ENCODE measurements around the gene NFIX.

NFIX gene

GRCh38 chr19:13068085-13068846 lies 73.0 kb downstream of the NFIX start:
- Histone ChIP-seq H3K4me1 (ENCODE audit: control insufficient read depth, insufficient read depth, low read length) (no peaks in the 10 kb centered on the region), H3K27ac (ENCODE audit: low read length) (no peak overlapping the region), H3K27me3 (ENCODE audit: control insufficient read depth, insufficient read depth, low read length) (no peaks in the 10 kb centered on the region), H3K9me3 (ENCODE audit: control insufficient read depth, insufficient read depth, low read length) (no peaks in the 10 kb centered on the region), H3K36me3 (ENCODE audit: control insufficient read depth, insufficient read depth, low read length) (no peaks in the 10 kb centered on the region), H3K4me3 (ENCODE audit: low read length) (no peak overlapping the region)
- no peak for DNase-seq (ENCODE audit: low read depth, low spot score)
- WGBS (ENCODE audit: insufficient coverage, insufficient read length) = no CpG with 5 or more reads among the region's 6 CpGs

- no CpG with 5 or more reads among the region's 20 CpGs for WGBS (ENCODE audit: insufficient coverage, insufficient read length)
- DNase-seq (ENCODE audit: low read depth, low spot score) = no peak
- H3K4me1 ChIP-seq (ENCODE audit: control insufficient read depth, insufficient read depth, low read length) = no peaks in the 10 kb centered on the region
- no peaks in the 10 kb centered on the region for H3K9me3 ChIP-seq (ENCODE audit: control insufficient read depth, insufficient read depth, low read length)
- H3K36me3 ChIP-seq (ENCODE audit: control insufficient read depth, insufficient read depth, low read length) = no peaks in the 10 kb centered on the region
- no peaks in the 10 kb centered on the region for H3K27me3 ChIP-seq (ENCODE audit: control insufficient read depth, insufficient read depth, low read length)
- H3K27ac ChIP-seq (ENCODE audit: low read length) = no peak overlapping the region
- H3K4me3 ChIP-seq (ENCODE audit: low read length) = no peak overlapping the region
Observed at GRCh38 chr19:13069415-13070359, 74.4 kb downstream of the NFIX start.

GRCh38 chr19:13070425-13071140 lies 75.3 kb downstream of the NFIX start:
- no CpG with 5 or more reads among the region's 32 CpGs for WGBS (ENCODE audit: insufficient coverage, insufficient read length)
- Histone ChIP-seq H3K36me3 (ENCODE audit: control insufficient read depth, insufficient read depth, low read length) (no peaks in the 10 kb centered on the region), H3K27ac (ENCODE audit: low read length) (no peak overlapping the region), H3K4me3 (ENCODE audit: low read length) (no peak overlapping the region), H3K4me1 (ENCODE audit: control insufficient read depth, insufficient read depth, low read length) (no peaks in the 10 kb centered on the region), H3K9me3 (ENCODE audit: control insufficient read depth, insufficient read depth, low read length) (no peaks in the 10 kb centered on the region), H3K27me3 (ENCODE audit: control insufficient read depth, insufficient read depth, low read length) (no peaks in the 10 kb centered on the region)
- no peak for DNase-seq (ENCODE audit: low read depth, low spot score)

GRCh38 chr19:13071444-13072187 lies 76.3 kb downstream of the NFIX start:
- no peak for DNase-seq (ENCODE audit: low read depth, low spot score)
- Histone ChIP-seq H3K27ac (ENCODE audit: low read length) (no peak overlapping the region), H3K4me1 (ENCODE audit: control insufficient read depth, insufficient read depth, low read length) (no peaks in the 10 kb centered on the region), H3K27me3 (ENCODE audit: control insufficient read depth, insufficient read depth, low read length) (no peaks in the 10 kb centered on the region), H3K4me3 (ENCODE audit: low read length) (no peak overlapping the region), H3K9me3 (ENCODE audit: control insufficient read depth, insufficient read depth, low read length) (no peaks in the 10 kb centered on the region), H3K36me3 (ENCODE audit: control insufficient read depth, insufficient read depth, low read length) (no peaks in the 10 kb centered on the region)
- no CpG with 5 or more reads among the region's 9 CpGs for WGBS (ENCODE audit: insufficient coverage, insufficient read length)

GRCh38 chr19:13072188-13072908 lies 77.1 kb downstream of the NFIX start:
- Histone ChIP-seq H3K4me1 (ENCODE audit: control insufficient read depth, insufficient read depth, low read length) (peaks cover 2% of the 10 kb centered on the region; the same call in 1 of the 2 replicates), H3K36me3 (ENCODE audit: control insufficient read depth, insufficient read depth, low read length) (no peaks in the 10 kb centered on the region), H3K27ac (ENCODE audit: low read length) (no peak overlapping the region), H3K9me3 (ENCODE audit: control insufficient read depth, insufficient read depth, low read length) (no peaks in the 10 kb centered on the region), H3K27me3 (ENCODE audit: control insufficient read depth, insufficient read depth, low read length) (no peaks in the 10 kb centered on the region), H3K4me3 (ENCODE audit: low read length) (no peak overlapping the region)
- no CpG with 5 or more reads among the region's 9 CpGs for WGBS (ENCODE audit: insufficient coverage, insufficient read length)
- no peak for DNase-seq (ENCODE audit: low read depth, low spot score)

- no peaks in the 10 kb centered on the region for H3K27me3 ChIP-seq (ENCODE audit: control insufficient read depth, insufficient read depth, low read length)
- no peak overlapping the region for H3K27ac ChIP-seq (ENCODE audit: low read length)
- no peaks in the 10 kb centered on the region for H3K36me3 ChIP-seq (ENCODE audit: control insufficient read depth, insufficient read depth, low read length)
- no CpG with 5 or more reads among the region's 5 CpGs for WGBS (ENCODE audit: insufficient coverage, insufficient read length)
- peaks cover 6% of the 10 kb centered on the region for H3K4me1 ChIP-seq (ENCODE audit: control insufficient read depth, insufficient read depth, low read length)
- H3K4me3 ChIP-seq (ENCODE audit: low read length) = no peak overlapping the region
- DNase-seq (ENCODE audit: low read depth, low spot score) = no peak
- H3K9me3 ChIP-seq (ENCODE audit: control insufficient read depth, insufficient read depth, low read length) = no peaks in the 10 kb centered on the region
Observed at GRCh38 chr19:13073263-13073662, 78.0 kb downstream of the NFIX start.

- no peaks in the 10 kb centered on the region for H3K36me3 ChIP-seq (ENCODE audit: control insufficient read depth, insufficient read depth, low read length)
- no peaks in the 10 kb centered on the region for H3K27me3 ChIP-seq (ENCODE audit: control insufficient read depth, insufficient read depth, low read length)
- peaks cover 10% of the 10 kb centered on the region for H3K4me1 ChIP-seq (ENCODE audit: control insufficient read depth, insufficient read depth, low read length)
- DNase-seq (ENCODE audit: low read depth, low spot score) = no peak
- H3K9me3 ChIP-seq (ENCODE audit: control insufficient read depth, insufficient read depth, low read length) = no peaks in the 10 kb centered on the region
- H3K4me3 ChIP-seq (ENCODE audit: low read length) = no peak overlapping the region
- H3K27ac ChIP-seq (ENCODE audit: low read length) = no peak overlapping the region
- no CpG with 5 or more reads among the region's 4 CpGs for whole genome bisulfite sequencing (ENCODE audit: insufficient coverage, insufficient read length)
Observed at GRCh38 chr19:13074378-13074777, 79.1 kb downstream of the NFIX start.

- H3K27ac ChIP-seq (ENCODE audit: low read length) = no peak overlapping the region
- no peaks in the 10 kb centered on the region for H3K9me3 ChIP-seq (ENCODE audit: control insufficient read depth, insufficient read depth, low read length)
- H3K27me3 ChIP-seq (ENCODE audit: control insufficient read depth, insufficient read depth, low read length) = no peaks in the 10 kb centered on the region
- H3K4me3 ChIP-seq (ENCODE audit: low read length) = no peak overlapping the region
- H3K36me3 ChIP-seq (ENCODE audit: control insufficient read depth, insufficient read depth, low read length) = no peaks in the 10 kb centered on the region
- peaks cover 11% of the 10 kb centered on the region for H3K4me1 ChIP-seq (ENCODE audit: control insufficient read depth, insufficient read depth, low read length)
- no CpG with 5 or more reads among the region's 8 CpGs for WGBS (ENCODE audit: insufficient coverage, insufficient read length)
- DNase-seq (ENCODE audit: low read depth, low spot score) = no peak
Observed at GRCh38 chr19:13076320-13076719, 81.0 kb downstream of the NFIX start.

GRCh38 chr19:13076787-13077186 lies 81.5 kb downstream of the NFIX start:
- no peak overlapping the region for H3K27ac ChIP-seq (ENCODE audit: low read length)

More at GRCh38 chr19:13076787-13077186, 81.5 kb downstream of the NFIX start:
- WGBS (ENCODE audit: insufficient coverage, insufficient read length) = no CpG with 5 or more reads among the region's 6 CpGs
- Histone ChIP-seq H3K36me3 (ENCODE audit: control insufficient read depth, insufficient read depth, low read length) (no peaks in the 10 kb centered on the region), H3K9me3 (ENCODE audit: control insufficient read depth, insufficient read depth, low read length) (no peaks in the 10 kb centered on the region), H3K4me1 (ENCODE audit: control insufficient read depth, insufficient read depth, low read length) (peaks cover 11% of the 10 kb centered on the region), H3K27me3 (ENCODE audit: control insufficient read depth, insufficient read depth, low read length) (no peaks in the 10 kb centered on the region), H3K4me3 (ENCODE audit: low read length) (no peak overlapping the region)
- no peak for DNase-seq (ENCODE audit: low read depth, low spot score)

Data from iPS DF 6.9 (cell line).